Measurements from ENCODE around the gene ZNF770.

Gene ZNF770

GRCh38 chr15:35014241-35014640, 26.2 kb upstream of the ZNF770 start:
- H3K4me3 ChIP-seq (ENCODE audit: low read depth, low read length), result no peak overlapping the region
- DNase-seq (ENCODE audit: low read depth), result peak; percentile 47
- no peak for TF ChIP-seq CTCF (conservative IDR thresholded peaks at IDR 0.05; ENCODE audit: low read depth, low read length)

- no peak overlapping the region for H3K4me3 ChIP-seq (ENCODE audit: low read depth, low read length)
- TF ChIP-seq CTCF (conservative IDR thresholded peaks at IDR 0.05; ENCODE audit: low read depth, low read length), result no peak
- peak; percentile 40 for DNase-seq (ENCODE audit: low read depth)
Observed at GRCh38 chr15:35013370-35013769, 25.3 kb upstream of the ZNF770 start.

- no peak for TF ChIP-seq CTCF (conservative IDR thresholded peaks at IDR 0.05; ENCODE audit: low read depth, low read length)
- DNase-seq (ENCODE audit: low read depth), result no peak
- H3K4me3 ChIP-seq (ENCODE audit: low read depth, low read length), result no peak overlapping the region
Observed at GRCh38 chr15:35007397-35007796, 19.3 kb upstream of the ZNF770 start.

- no peak for DNase-seq (ENCODE audit: low read depth)
- TF ChIP-seq CTCF (conservative IDR thresholded peaks at IDR 0.05; ENCODE audit: low read depth, low read length), result no peak
- no peak overlapping the region for H3K4me3 ChIP-seq (ENCODE audit: low read depth, low read length)
Observed at GRCh38 chr15:35005933-35006332, 17.8 kb upstream of the ZNF770 start.

GRCh38 chr15:35003928-35004327, 15.8 kb upstream of the ZNF770 start:
- H3K4me3 ChIP-seq (ENCODE audit: low read depth, low read length), result no peak overlapping the region
- TF ChIP-seq CTCF (conservative IDR thresholded peaks at IDR 0.05; ENCODE audit: low read depth, low read length), result no peak
- no peak for DNase-seq (ENCODE audit: low read depth)

GRCh38 chr15:35000511-35000910, 12.4 kb upstream of the ZNF770 start:
- peak; percentile 66 for DNase-seq (ENCODE audit: low read depth)
- no peak overlapping the region for H3K4me3 ChIP-seq (ENCODE audit: low read depth, low read length)
- no peak for TF ChIP-seq CTCF (conservative IDR thresholded peaks at IDR 0.05; ENCODE audit: low read depth, low read length)

GRCh38 chr15:34999906-35000305, 11.8 kb upstream of the ZNF770 start:
- TF ChIP-seq CTCF (conservative IDR thresholded peaks at IDR 0.05; ENCODE audit: low read depth, low read length), result no peak
- DNase-seq (ENCODE audit: low read depth), result no peak

More at GRCh38 chr15:34999906-35000305, 11.8 kb upstream of the ZNF770 start:
- H3K4me3 ChIP-seq (ENCODE audit: low read depth, low read length), result no peak overlapping the region
